ENCODE results near the gene DLK1. TPM values are rescaled to one million over a fixed set of nuclear protein-coding genes. Genes with fewer than 3 reads are reported as not detected.
A peak's percentile ranks its signal among the peaks of the same experiment; 100 is the strongest.

Gene DLK1
- total and polyA plus RNA-seq, 7 donors = 0.36 to 1.2 (median 0.46) TPM; not detected in 4

GRCh38 chr14:100738704-100739131 is 12.0 kb downstream of the DLK1 start:
- peak; percentile 41 for DNase-seq
- Histone ChIP-seq H3K27ac (no peak overlapping the region), H3K36me3 (no peaks in the 10 kb centered on the region), H3K4me1 (no peaks in the 10 kb centered on the region), H3K9me3 (peaks cover 0 to 3% (median 0%) of the 10 kb centered on the region in 4 donors), H3K4me3 (no peak overlapping the region), H3K27me3 (peaks cover 0 to 9% (median 0%) of the 10 kb centered on the region in 3 donors)
- intact Hi-C loops (cut with DNase I) = no loop called here
- WGBS, 2 donors = 94% methylated on average over 10 of the region's 10 CpGs
- TF ChIP-seq EP300 (IDR thresholded peaks at IDR 0.05) = no peak
- TF ChIP-seq, protein P1, sequence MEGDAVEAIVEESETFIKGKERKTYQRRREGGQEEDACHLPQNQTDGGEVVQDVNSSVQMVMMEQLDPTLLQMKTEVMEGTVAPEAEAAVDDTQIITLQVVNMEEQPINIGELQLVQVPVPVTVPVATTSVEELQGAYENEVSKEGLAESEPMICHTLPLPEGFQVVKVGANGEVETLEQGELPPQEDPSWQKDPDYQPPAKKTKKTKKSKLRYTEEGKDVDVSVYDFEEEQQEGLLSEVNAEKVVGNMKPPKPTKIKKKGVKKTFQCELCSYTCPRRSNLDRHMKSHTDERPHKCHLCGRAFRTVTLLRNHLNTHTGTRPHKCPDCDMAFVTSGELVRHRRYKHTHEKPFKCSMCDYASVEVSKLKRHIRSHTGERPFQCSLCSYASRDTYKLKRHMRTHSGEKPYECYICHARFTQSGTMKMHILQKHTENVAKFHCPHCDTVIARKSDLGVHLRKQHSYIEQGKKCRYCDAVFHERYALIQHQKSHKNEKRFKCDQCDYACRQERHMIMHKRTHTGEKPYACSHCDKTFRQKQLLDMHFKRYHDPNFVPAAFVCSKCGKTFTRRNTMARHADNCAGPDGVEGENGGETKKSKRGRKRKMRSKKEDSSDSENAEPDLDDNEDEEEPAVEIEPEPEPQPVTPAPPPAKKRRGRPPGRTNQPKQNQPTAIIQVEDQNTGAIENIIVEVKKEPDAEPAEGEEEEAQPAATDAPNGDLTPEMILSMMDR (IDR thresholded peaks at IDR 0.05) = no peak
- no peak for TF ChIP-seq POLR2AphosphoS5 (IDR thresholded peaks at IDR 0.05)
- TF ChIP-seq POLR2A (IDR thresholded peaks at IDR 0.05) = no peak

DNA sequence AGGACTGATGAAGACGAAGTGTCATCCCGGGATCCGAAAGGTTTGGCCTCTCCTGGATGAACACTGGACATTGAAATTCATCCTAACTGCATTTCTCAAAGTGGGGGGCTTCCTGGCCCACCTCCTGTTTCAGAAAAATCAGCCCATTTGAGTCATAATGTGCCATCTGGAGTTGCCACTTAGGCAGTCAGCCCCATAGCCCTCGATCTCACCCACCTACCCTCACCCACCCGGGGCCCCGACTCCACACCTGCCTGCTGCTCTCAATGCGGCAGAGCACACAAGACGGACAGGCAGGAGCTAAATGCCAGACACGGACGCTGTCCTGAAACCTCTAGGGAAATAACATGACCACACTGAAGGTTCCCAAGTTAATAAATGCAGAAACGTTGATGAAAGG is 12.6 kb downstream of the DLK1 start:
- Histone ChIP-seq H3K27me3 (peaks cover 0 to 9% (median 0%) of the 10 kb centered on the region in 3 donors), H3K36me3 (no peaks in the 10 kb centered on the region), H3K27ac (no peak overlapping the region), H3K4me1 (no peaks in the 10 kb centered on the region), H3K4me3 (no peak overlapping the region), H3K9me3 (peaks cover 0 to 3% (median 0%) of the 10 kb centered on the region in 4 donors)
- TF ChIP-seq POLR2A (IDR thresholded peaks at IDR 0.05) (no peak), EP300 (IDR thresholded peaks at IDR 0.05) (no peak), POLR2AphosphoS5 (IDR thresholded peaks at IDR 0.05) (no peak)
- TF ChIP-seq, protein P1 (IDR thresholded peaks at IDR 0.05) = no peak
- WGBS, 2 donors = 89 to 90% methylated on average over 11 of the region's 11 CpGs
- intact Hi-C loops (cut with DNase I) = no loop called here
- DNase-seq = peak; percentile 33

DNA sequence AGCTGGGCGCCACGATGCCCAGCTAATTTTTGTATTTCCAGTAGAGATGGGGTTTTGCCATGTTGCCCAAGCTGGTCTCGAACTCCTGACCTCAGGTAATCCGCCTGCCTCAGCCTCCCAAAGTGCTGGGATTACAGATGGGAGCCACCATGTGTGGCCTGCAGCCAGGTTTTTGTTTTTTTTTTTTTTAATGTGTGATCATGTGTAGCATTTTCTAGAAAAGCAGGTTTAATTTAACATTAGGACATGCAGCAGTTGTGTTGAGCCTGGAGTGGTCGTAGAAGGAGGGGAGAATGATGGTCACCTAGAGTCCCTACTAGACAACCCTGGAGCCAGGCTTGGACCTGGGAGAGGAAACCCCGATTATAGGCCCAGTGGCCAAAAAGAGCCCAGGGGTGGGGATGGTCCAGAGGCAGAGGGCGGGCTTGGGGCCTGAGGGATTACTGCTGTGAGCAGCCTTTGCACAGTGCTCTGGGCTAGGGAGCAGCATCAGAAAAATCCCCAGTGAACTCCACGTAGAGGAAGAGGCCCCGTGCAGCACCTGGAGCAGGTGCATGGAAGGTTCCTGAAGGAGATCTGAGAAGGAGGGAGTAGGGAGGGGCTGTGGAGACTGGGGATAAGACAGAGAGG is 13.6 kb downstream of the DLK1 start:
- TF ChIP-seq EP300 (IDR thresholded peaks at IDR 0.05) (no peak), POLR2A (IDR thresholded peaks at IDR 0.05) (no peak), POLR2AphosphoS5 (IDR thresholded peaks at IDR 0.05) (no peak)
- TF ChIP-seq, protein P1 (IDR thresholded peaks at IDR 0.05) = no peak
- DNase-seq = peak; percentile 27
- no peak overlapping the region for H3K27ac ChIP-seq

GRCh38 chr14:100740929-100741328 is 14.2 kb downstream of the DLK1 start:
- DNase-seq = peak; percentile 48
- Histone ChIP-seq H3K36me3 (no peaks in the 10 kb centered on the region), H3K27me3 (peaks cover 0 to 9% (median 0%) of the 10 kb centered on the region in 3 donors), H3K4me1 (no peaks in the 10 kb centered on the region), H3K4me3 (no peak overlapping the region), H3K27ac (no peak overlapping the region), H3K9me3 (peaks cover 0 to 3% (median 0%) of the 10 kb centered on the region in 4 donors)
- intact Hi-C loops (cut with DNase I) = no loop called here
- WGBS, 2 donors = 95 to 96% methylated on average over 7 of the region's 7 CpGs
- TF ChIP-seq EP300 (IDR thresholded peaks at IDR 0.05) (no peak), POLR2AphosphoS5 (IDR thresholded peaks at IDR 0.05) (no peak), POLR2A (IDR thresholded peaks at IDR 0.05) (no peak)
- TF ChIP-seq, protein P1 (IDR thresholded peaks at IDR 0.05) = no peak

More for the DNA sequence above, 13.6 kb downstream of the DLK1 start:
- Histone ChIP-seq H3K36me3 (no peaks in the 10 kb centered on the region), H3K4me1 (no peaks in the 10 kb centered on the region), H3K4me3 (no peak overlapping the region), H3K9me3 (peaks cover 0 to 3% (median 0%) of the 10 kb centered on the region in 4 donors), H3K27me3 (peaks cover 0 to 9% (median 0%) of the 10 kb centered on the region in 3 donors)
- intact Hi-C loops (cut with DNase I) = no loop called here
- WGBS, 2 donors = 78 to 80% methylated on average over 9 of the region's 9 CpGs

All from sigmoid colon (tissue), 7 donors.